ENCODE results near the gene TIAL1. TPM values are rescaled to one million over a fixed set of nuclear protein-coding genes. Genes with fewer than 3 reads are reported as not detected.
A peak's percentile ranks its signal among the peaks of the same experiment; 100 is the strongest.

The TIAL1 gene
- total and polyA plus RNA-seq, 2 of the 4 experiments (the other 2 are of a cell fraction): 28.0 to 83.5 TPM

GRCh38 chr10:119538632-119539358 lies 58.0 kb downstream of the TIAL1 start (continued):
- no peak for TF ChIP-seq USF2 (IDR thresholded peaks at IDR 0.05; ENCODE audit: low read depth, low read length)

GRCh38 chr10:119537953-119538630 lies 58.7 kb downstream of the TIAL1 start:
- Histone ChIP-seq H2AK5ac (ENCODE audit: low read depth, low read length) (peak overlapping the region; percentile 27; the same call in 1 of the 2 replicates), H2BK5ac (ENCODE audit: low read depth, low read length, poor library complexity, severe bottlenecking) (no peak overlapping the region), H2AK9ac (replicated peaks; ENCODE audit: low read depth, low read length, poor library complexity) (no peak overlapping the region), H3K27ac (ENCODE audit: insufficient read depth, low read length) (no peak overlapping the region), H3K79me1 (ENCODE audit: low read depth in 1 of 2, low read length in 2 of 2) (peaks cover 34 to 78% of the 10 kb centered on the region in 2 experiments), H4K5ac (ENCODE audit: low read depth, low read length) (no peak overlapping the region; the same call in 1 of the 2 replicates), H3K14ac (replicated peaks; ENCODE audit: low read depth, low read length) (0 out of 2 replicates have a peak overlapping the region, but pooled peaks have one; percentile 4), H3K56ac (ENCODE audit: extremely low read depth, insufficient read depth, low read length) (no peak overlapping the region), H3K4me3 (ENCODE audit: insufficient read depth, low read depth, low read length) (no peak overlapping the region), H3K27me3 (ENCODE audit: control insufficient read depth, insufficient read depth, low read length) (no peaks in the 10 kb centered on the region), H3K36me3 (ENCODE audit: control insufficient read depth, insufficient read depth, low read length) (peaks cover 5% of the 10 kb centered on the region; the same call in 1 of the 2 replicates), H2AFZ (replicated peaks; ENCODE audit: low read length, poor library complexity) (no peak overlapping the region), H4K20me1 (ENCODE audit: insufficient read depth, low read length) (peaks cover 60% of the 10 kb centered on the region), H4K8ac (ENCODE audit: low read depth in 2 of 2, low read length in 2 of 2) (no peak overlapping the region), H2BK20ac (ENCODE audit: low read depth, low read length) (no peak overlapping the region), H2BK120ac (ENCODE audit: low read depth, low read length) (no peak overlapping the region), H3K9ac (ENCODE audit: low read depth, low read length) (no peak overlapping the region), H3K4me2 (ENCODE audit: low read depth, low read length) (peak overlapping the region; percentile 38; the same call in 1 of the 2 replicates), H3K4me1 (ENCODE audit: control insufficient read depth, insufficient read depth, low read length) (peaks cover 23% of the 10 kb centered on the region), H4K91ac (ENCODE audit: insufficient read depth, low read depth, low read length) (no peak overlapping the region), H3K4ac (ENCODE audit: low read depth, low read length) (peak overlapping the region; percentile 27; the same call in 1 of the 2 replicates), H3K18ac (ENCODE audit: low read depth, low read length) (peak overlapping the region; percentile 30; the same call in 1 of the 2 replicates), H2BK15ac (ENCODE audit: low read depth, low read length) (no peak overlapping the region), H3K23ac (ENCODE audit: low read depth, low read length) (peak overlapping the region; percentile 35; the same call in 1 of the 2 replicates), H3K9me3 (ENCODE audit: control insufficient read depth, insufficient read depth, low read length) (no peaks in the 10 kb centered on the region), H3K9me1 (ENCODE audit: insufficient read depth, low read length) (peaks cover 16% of the 10 kb centered on the region)
- intact Hi-C loops (cut with micrococcal nuclease) (no loop called here), dilution Hi-C loops (cut with HindIII; ENCODE audit: low sequenced_read_pairs, unreplicated experiment) (no loop called here), in situ Hi-C loops (cut with MboI; ENCODE audit: low sequenced_read_pairs) (no loop called here)
- DNase-seq (no peak), ATAC-seq (ENCODE audit: low read depth) (no peak)
- POLR2A ChIA-PET (ENCODE audit: unreplicated experiment): interaction anchor here (0.7 kb wide), 1 partner anchor 59 kb away, joined by 3 read pairs; the partner anchor contains the start of gene TIAL1
- BruUV-seq (replicated peaks): no TSS peak
- CTCF ChIA-PET: interaction anchor here (0.6 to 1.1 kb wide), 2 partner anchors 9 to 326 kb away, joined by 3 to 4 read pairs; no protein-coding TSS in a partner anchor
- TF ChIP-seq RAD21 (IDR thresholded peaks at IDR 0.05; ENCODE audit: low read length) (no peak), USF2 (IDR thresholded peaks at IDR 0.05; ENCODE audit: low read depth, low read length) (no peak), SMC3 (IDR thresholded peaks at IDR 0.05; ENCODE audit: low read depth, low read length) (no peak), BHLHE40 (IDR thresholded peaks at IDR 0.05; ENCODE audit: low read depth, low read length) (no peak), NFE2L2 (IDR thresholded peaks at IDR 0.05; ENCODE audit: low read depth, low read length) (no peak), MAZ (IDR thresholded peaks at IDR 0.05; ENCODE audit: borderline replicate concordance, low read depth, low read length) (no peak)
- 65% methylated on average over 2 of the region's 5 CpGs; no CpG with 5 or more reads in 1 of the 2 experiments for WGBS, 2 experiments (ENCODE audit: extremely low coverage in 2 of 2, insufficient read length in 1 of 2)

Data from IMR-90 (cell line).